ENCODE data around the gene ZNF215. TPM values are rescaled to one million over a fixed set of nuclear protein-coding genes. Genes with fewer than 3 reads are reported as not detected.

ZNF215 gene
- total RNA-seq, 6 experiments from 2014 or later, result 0.14 to 1.3 (median 0.42) TPM; not detected in 1

- ATAC-seq (no peak), DNase-seq (no peak)
- Histone ChIP-seq H3K9me3 (no peaks in the 10 kb centered on the region), H3K27ac (no peak overlapping the region), H3K36me3 (no peaks in the 10 kb centered on the region), H3K27me3 (no peaks in the 10 kb centered on the region), H3K4me1 (no peaks in the 10 kb centered on the region), H3K4me3 (no peak overlapping the region)
- WGBS (ENCODE audit: insufficient coverage, low coverage, low lambda C conversion rate, missing lambda C conversion rate), result 54% methylated on average over 1 of the region's 1 CpG
- TF ChIP-seq POLR2A (IDR thresholded peaks at IDR 0.05) (no peak), CTCF (IDR thresholded peaks at IDR 0.05) (no peak)
- intact Hi-C loops (cut with DNase I), result no loop called here
Observed at GRCh38 chr11:6889835-6890234, 36.4 kb upstream of the ZNF215 start.

- H3K4me1 ChIP-seq, result no peaks in the 10 kb centered on the region
- H3K36me3 ChIP-seq, result no peaks in the 10 kb centered on the region
- no peaks in the 10 kb centered on the region for H3K27me3 ChIP-seq
- no peak for ATAC-seq
- no peak for DNase-seq
- H3K27ac ChIP-seq, result no peak within 1 kb of the TSS
- 50% methylated on average over 2 of the region's 2 CpGs for WGBS (ENCODE audit: insufficient coverage, low coverage, low lambda C conversion rate, missing lambda C conversion rate)
- intact Hi-C loops (cut with DNase I), result no loop called here
- no peaks in the 10 kb centered on the region for H3K9me3 ChIP-seq
- H3K4me3 ChIP-seq, result no peak within 1 kb of the TSS
- TF ChIP-seq CTCF (IDR thresholded peaks at IDR 0.05) (no peak), POLR2A (IDR thresholded peaks at IDR 0.05) (no peak)
Observed at GRCh38 chr11:6892400-6892799, 33.8 kb upstream of the ZNF215 start, which contains the start of gene OR2D2. OR2D2 (minus strand) TSS chr11:6892500; CDS start chr11:6892500, 0 bp downstream.

GRCh38 chr11:6894097-6894496, 32.1 kb upstream of the ZNF215 start:
- H3K27ac ChIP-seq, result no peak overlapping the region
- no peak for TF ChIP-seq POLR2A (IDR thresholded peaks at IDR 0.05)
- no peak for TF ChIP-seq CTCF (IDR thresholded peaks at IDR 0.05)
- no peaks in the 10 kb centered on the region for H3K27me3 ChIP-seq
- H3K9me3 ChIP-seq, result no peaks in the 10 kb centered on the region
- intact Hi-C loops (cut with DNase I), result no loop called here
- ATAC-seq (no peak), DNase-seq (no peak)
- H3K4me3 ChIP-seq, result no peak overlapping the region
- H3K36me3 ChIP-seq, result no peaks in the 10 kb centered on the region
- H3K4me1 ChIP-seq, result no peaks in the 10 kb centered on the region

GRCh38 chr11:6895010-6895409, 31.2 kb upstream of the ZNF215 start:
- no peaks in the 10 kb centered on the region for H3K36me3 ChIP-seq
- TF ChIP-seq POLR2A (IDR thresholded peaks at IDR 0.05) (no peak), CTCF (IDR thresholded peaks at IDR 0.05) (no peak)
- DNase-seq (no peak), ATAC-seq (no peak)
- H3K27ac ChIP-seq, result no peak overlapping the region
- no peaks in the 10 kb centered on the region for H3K27me3 ChIP-seq
- no peaks in the 10 kb centered on the region for H3K9me3 ChIP-seq
- intact Hi-C loops (cut with DNase I), result no loop called here
- H3K4me1 ChIP-seq, result no peaks in the 10 kb centered on the region
- H3K4me3 ChIP-seq, result no peak overlapping the region

GRCh38 chr11:6898911-6899310, 27.3 kb upstream of the ZNF215 start:
- Histone ChIP-seq H3K27me3 (no peaks in the 10 kb centered on the region), H3K9me3 (no peaks in the 10 kb centered on the region), H3K36me3 (no peaks in the 10 kb centered on the region), H3K27ac (no peak overlapping the region), H3K4me3 (no peak overlapping the region), H3K4me1 (no peaks in the 10 kb centered on the region)
- DNase-seq, result no peak
- ATAC-seq, result peak in 3 of 4 donors; percentile 13 to 86 (median 18)
- intact Hi-C loops (cut with DNase I), result no loop called here
- WGBS (ENCODE audit: insufficient coverage, low coverage, low lambda C conversion rate, missing lambda C conversion rate), result 36% methylated on average over 1 of the region's 1 CpG
- no peak for TF ChIP-seq POLR2A (IDR thresholded peaks at IDR 0.05)
- TF ChIP-seq CTCF (IDR thresholded peaks at IDR 0.05), result no peak
